ENCODE data around the gene B4GALNT3.

Gene B4GALNT3

DNA sequence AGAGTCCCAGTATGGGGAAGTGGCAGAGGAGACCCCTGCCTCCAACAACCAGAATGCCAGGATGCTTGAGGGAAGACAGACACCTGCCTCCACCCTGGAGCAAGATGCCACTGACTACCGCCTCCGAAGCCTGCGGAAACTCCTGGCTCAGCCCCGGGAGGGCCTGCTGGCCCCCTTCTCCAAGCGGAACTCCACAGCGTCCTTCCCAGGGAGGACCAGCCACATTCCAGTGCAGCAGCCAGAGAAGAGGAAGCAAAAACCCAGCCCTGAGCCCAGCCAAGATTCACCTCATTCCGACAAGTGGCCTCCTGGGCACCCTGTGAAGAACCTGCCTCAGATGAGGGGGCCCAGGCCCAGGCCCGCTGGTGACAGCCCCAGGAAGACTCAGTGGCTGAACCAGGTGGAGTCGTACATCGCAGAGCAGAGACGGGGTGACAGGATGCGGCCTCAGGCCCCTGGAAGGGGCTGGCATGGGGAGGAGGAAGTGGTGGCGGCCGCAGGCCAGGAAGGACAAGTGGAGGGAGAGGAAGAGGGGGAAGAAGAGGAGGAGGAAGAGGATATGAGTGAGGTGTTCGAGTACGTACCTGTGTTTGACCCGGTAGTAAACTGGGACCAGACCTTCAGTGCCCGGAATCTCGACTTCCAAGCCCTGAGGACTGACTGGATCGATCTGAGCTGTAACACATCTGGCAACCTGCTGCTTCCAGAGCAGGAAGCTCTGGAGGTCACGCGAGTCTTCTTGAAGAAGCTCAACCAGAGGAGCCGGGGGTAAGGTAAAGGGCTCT lies 93.7 kb downstream of the B4GALNT3 start:
- TF ChIP-seq, protein P1, sequence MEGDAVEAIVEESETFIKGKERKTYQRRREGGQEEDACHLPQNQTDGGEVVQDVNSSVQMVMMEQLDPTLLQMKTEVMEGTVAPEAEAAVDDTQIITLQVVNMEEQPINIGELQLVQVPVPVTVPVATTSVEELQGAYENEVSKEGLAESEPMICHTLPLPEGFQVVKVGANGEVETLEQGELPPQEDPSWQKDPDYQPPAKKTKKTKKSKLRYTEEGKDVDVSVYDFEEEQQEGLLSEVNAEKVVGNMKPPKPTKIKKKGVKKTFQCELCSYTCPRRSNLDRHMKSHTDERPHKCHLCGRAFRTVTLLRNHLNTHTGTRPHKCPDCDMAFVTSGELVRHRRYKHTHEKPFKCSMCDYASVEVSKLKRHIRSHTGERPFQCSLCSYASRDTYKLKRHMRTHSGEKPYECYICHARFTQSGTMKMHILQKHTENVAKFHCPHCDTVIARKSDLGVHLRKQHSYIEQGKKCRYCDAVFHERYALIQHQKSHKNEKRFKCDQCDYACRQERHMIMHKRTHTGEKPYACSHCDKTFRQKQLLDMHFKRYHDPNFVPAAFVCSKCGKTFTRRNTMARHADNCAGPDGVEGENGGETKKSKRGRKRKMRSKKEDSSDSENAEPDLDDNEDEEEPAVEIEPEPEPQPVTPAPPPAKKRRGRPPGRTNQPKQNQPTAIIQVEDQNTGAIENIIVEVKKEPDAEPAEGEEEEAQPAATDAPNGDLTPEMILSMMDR (IDR thresholded peaks at IDR 0.05; ENCODE audit: insufficient read depth, low read depth, low read length, missing control alignments) = no peak

DNA sequence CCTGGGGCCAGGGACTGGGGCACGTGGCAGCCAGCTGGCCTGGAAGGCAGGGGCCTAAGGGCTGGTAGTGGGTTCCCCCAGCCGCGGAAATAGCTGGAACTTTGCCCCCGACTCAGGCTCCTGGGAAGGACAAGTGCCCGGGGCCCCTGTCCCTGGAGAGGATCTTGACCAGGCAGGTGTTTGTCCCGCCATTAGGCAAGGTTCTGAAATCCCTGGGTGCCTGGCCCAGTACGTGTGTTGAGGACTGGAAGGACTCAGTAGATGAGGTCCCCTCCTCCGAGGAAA lies 94.2 kb downstream of the B4GALNT3 start:
- peak overlapping the region; percentile 67 for H3K4me3 ChIP-seq (ENCODE audit: low read depth, low read length)
- TF ChIP-seq, protein P1 (IDR thresholded peaks at IDR 0.05; ENCODE audit: insufficient read depth, low read depth, low read length, missing control alignments) = no peak

More for the DNA sequence above, 93.7 kb downstream of the B4GALNT3 start:
- DNase-seq (ENCODE audit: low read depth) = peak; percentile 69
- H3K4me3 ChIP-seq (ENCODE audit: low read depth, low read length) = peak overlapping the region; percentile 67

DNA sequence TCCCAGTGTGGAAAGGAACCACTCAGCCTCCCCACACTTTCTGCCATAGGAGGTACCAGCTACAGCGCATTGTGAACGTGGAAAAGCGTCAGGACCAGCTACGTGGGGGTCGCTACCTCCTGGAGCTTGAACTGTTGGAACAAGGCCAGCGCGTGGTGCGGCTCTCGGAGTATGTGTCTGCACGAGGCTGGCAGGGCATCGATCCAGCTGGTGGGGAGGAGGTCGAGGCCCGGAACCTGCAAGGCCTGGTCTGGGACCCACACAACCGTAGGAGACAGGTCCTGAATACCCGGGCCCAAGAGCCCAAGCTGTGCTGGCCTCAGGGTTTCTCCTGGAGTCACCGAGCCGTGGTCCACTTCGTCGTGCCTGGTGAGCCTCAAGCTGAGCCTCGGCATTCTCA lies 96.8 kb downstream of the B4GALNT3 start:
- no peak for DNase-seq (ENCODE audit: low read depth)
- H3K4me3 ChIP-seq (ENCODE audit: low read depth, low read length) = no peak overlapping the region
- TF ChIP-seq, protein P1 (IDR thresholded peaks at IDR 0.05; ENCODE audit: insufficient read depth, low read depth, low read length, missing control alignments) = no peak

More for the DNA sequence above, 94.2 kb downstream of the B4GALNT3 start:
- DNase-seq (ENCODE audit: low read depth) = no peak

DNA sequence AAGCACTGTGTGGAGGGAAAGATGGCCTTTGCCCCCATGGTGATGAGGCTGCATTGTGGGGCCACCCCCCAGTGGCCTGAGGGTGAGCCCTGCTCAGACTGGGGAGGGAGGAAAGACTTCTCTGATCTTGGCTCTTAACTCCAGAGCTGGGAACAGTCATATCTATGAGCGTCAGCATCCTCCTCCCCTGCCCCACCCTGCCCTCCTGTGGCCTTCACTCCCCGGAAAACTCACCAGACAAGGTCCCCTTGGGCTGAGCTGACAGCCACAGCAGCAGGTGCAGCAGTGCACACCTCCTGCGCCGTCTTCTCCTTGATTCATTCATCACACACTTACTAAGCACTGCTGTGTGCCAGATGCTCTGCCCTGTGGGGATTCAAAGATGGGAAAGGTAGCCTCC lies 98.8 kb downstream of the B4GALNT3 start:
- TF ChIP-seq, protein P1 (IDR thresholded peaks at IDR 0.05; ENCODE audit: insufficient read depth, low read depth, low read length, missing control alignments) = no peak
- DNase-seq (ENCODE audit: low read depth) = no peak
- H3K4me3 ChIP-seq (ENCODE audit: low read depth, low read length) = no peak overlapping the region

DNA sequence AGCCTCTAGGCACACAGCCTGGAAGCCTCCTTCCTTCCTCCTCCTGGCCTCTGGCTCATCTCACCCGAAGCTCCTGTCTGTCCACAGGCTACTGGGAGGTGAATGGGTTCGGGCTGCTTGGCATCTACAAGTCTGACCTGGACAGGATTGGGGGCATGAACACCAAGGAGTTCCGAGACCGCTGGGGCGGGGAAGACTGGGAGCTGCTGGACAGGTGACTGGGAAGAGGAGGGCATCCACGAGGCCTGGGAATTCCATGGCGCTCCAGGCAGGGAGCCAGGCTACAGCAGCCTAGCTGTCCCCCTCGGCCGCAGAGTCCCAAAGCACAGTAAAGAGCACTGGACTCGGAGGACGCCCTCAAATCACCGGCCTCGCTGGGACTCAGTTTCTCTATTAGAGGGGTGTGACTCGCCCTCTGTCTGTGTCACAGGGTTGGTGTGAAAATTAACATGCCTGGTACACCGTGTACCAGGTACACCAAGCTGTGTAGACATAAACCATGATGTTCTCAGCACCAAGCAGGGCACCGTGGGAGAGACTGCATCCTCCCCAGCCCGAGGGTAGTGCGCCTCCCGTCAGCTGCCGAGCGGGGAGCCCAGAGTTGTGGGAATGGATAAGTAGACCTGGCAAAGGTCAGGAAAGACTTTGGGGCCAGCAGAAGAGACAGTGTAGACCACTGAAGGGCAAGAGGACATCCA lies 99.6 kb downstream of the B4GALNT3 start:
- DNase-seq (ENCODE audit: low read depth) = no peak
- no peak overlapping the region for H3K4me3 ChIP-seq (ENCODE audit: low read depth, low read length)
- TF ChIP-seq, protein P1 (IDR thresholded peaks at IDR 0.05; ENCODE audit: insufficient read depth, low read depth, low read length, missing control alignments) = no peak

DNA sequence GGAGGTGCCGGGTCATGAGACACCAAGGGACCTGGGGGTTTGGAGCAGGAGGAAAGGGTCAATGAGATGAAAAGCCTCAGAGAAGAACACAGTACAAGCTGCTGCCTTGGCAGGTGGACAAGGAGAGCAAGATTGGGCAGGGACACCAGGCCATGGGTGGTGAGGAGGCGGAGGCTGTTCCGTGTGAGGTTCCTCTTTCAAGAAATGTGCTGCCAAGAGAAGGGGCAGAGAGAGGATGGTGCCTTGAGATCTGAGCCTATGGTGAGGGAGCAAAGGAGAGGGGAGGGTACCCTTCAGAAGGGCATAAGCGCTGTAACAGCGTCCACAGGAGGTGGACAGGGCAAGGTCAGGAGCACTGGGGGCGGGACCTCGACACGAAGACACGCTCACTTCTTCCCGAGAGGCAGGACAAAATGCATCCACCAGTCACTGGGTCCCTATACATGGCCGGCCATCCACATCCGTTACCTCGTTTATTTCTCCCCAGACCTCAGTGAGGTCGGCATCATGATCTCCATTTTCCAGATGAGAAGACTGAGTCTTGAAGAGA lies 100.2 kb downstream of the B4GALNT3 start:
- no peak for DNase-seq (ENCODE audit: low read depth)
- no peak overlapping the region for H3K4me3 ChIP-seq (ENCODE audit: low read depth, low read length)
- TF ChIP-seq, protein P1 (IDR thresholded peaks at IDR 0.05; ENCODE audit: insufficient read depth, low read depth, low read length, missing control alignments) = no peak
